Duodenal mucosa (tissue), 2 donors: ENCODE measurements around the gene TMEM184C.

Source experiments
- H3K27ac ChIP-seq: one replicate; pipeline ENCODE4 v1.7.0; 2013; ENCODE audit warnings: low read depth, low read length
- H3K27me3 ChIP-seq, 2 donors: one replicate each; pipeline ENCODE4 v1.7.0; 2013; ENCODE audit warnings: low read length in 2 of 2, control low read depth in 1 of 2; ENCODE audit not compliant: insufficient read depth in 2 of 2, control insufficient read depth in 1 of 2
- H3K36me3 ChIP-seq, 2 donors: one replicate each; pipeline ENCODE4 v1.7.0; 2013; ENCODE audit warnings: low read length in 2 of 2, control low read depth in 1 of 2; ENCODE audit not compliant: insufficient read depth in 2 of 2, control insufficient read depth in 1 of 2
- H3K4me1 ChIP-seq, 2 donors: one replicate each; pipeline ENCODE4 v1.7.0; 2013; ENCODE audit warnings: low read length in 2 of 2, control low read depth in 1 of 2; ENCODE audit not compliant: insufficient read depth in 2 of 2, control insufficient read depth in 1 of 2
- H3K4me3 ChIP-seq, 2 donors: one replicate each; pipeline ENCODE4 v1.7.0; 2013; ENCODE audit warnings: low read length in 2 of 2, low read depth in 1 of 2
- H3K9ac ChIP-seq, 2 donors: one replicate each; pipeline ENCODE4 v1.7.0; 2013; ENCODE audit warnings: low read length in 2 of 2, low read depth in 1 of 2
- H3K9me3 ChIP-seq, 2 donors: one replicate each; pipeline ENCODE4 v1.7.0; 2013; ENCODE audit warnings: low read length in 2 of 2, control low read depth in 1 of 2; ENCODE audit not compliant: control insufficient read depth in 1 of 2

TMEM184C gene

GRCh38 chr4:147617173-147617840 lies at the start of gene TMEM184C:
TSS of gene TMEM184C (plus strand) at chr4:147617397. CDS start at chr4:147617957, 560 bp downstream.
- Histone ChIP-seq H3K27me3 (peaks cover 0 to 4% of the 10 kb centered on the region in 2 donors), H3K4me3 (peak within 1 kb of the TSS; percentile 85 to 90), H3K36me3 (no peaks in the 10 kb centered on the region), H3K9ac (peak within 1 kb of the TSS; percentile 76 to 86), H3K9me3 (no peaks in the 10 kb centered on the region), H3K27ac (peak within 1 kb of the TSS; percentile 45), H3K4me1 (peaks cover 13 to 17% of the 10 kb centered on the region in 2 donors)

- Histone ChIP-seq H3K4me1 (no peaks in the 10 kb centered on the region), H3K36me3 (no peaks in the 10 kb centered on the region), H3K27ac (no peak overlapping the region), H3K9me3 (no peaks in the 10 kb centered on the region), H3K4me3 (no peak overlapping the region), H3K9ac (no peak overlapping the region), H3K27me3 (no peaks in the 10 kb centered on the region)
These were observed 46.6 kb upstream of the TMEM184C start for GRCh38 chr4:147570616-147571015.

- Histone ChIP-seq H3K36me3 (no peaks in the 10 kb centered on the region), H3K4me1 (no peaks in the 10 kb centered on the region), H3K27ac (no peak overlapping the region), H3K9me3 (no peaks in the 10 kb centered on the region), H3K27me3 (no peaks in the 10 kb centered on the region), H3K4me3 (no peak overlapping the region), H3K9ac (no peak overlapping the region)
These were observed 46.0 kb upstream of the TMEM184C start for GRCh38 chr4:147571036-147571770.

- no peaks in the 10 kb centered on the region for H3K27me3 ChIP-seq
- no peaks in the 10 kb centered on the region for H3K36me3 ChIP-seq
- H3K27ac ChIP-seq = no peak overlapping the region
- no peak overlapping the region for H3K9ac ChIP-seq
- no peaks in the 10 kb centered on the region for H3K9me3 ChIP-seq
- H3K4me3 ChIP-seq = no peak overlapping the region
- no peaks in the 10 kb centered on the region for H3K4me1 ChIP-seq
These were observed 41.1 kb upstream of the TMEM184C start for GRCh38 chr4:147576084-147576483.

GRCh38 chr4:147578051-147578476 lies 39.1 kb upstream of the TMEM184C start:
- no peak overlapping the region for H3K27ac ChIP-seq
- no peaks in the 10 kb centered on the region for H3K4me1 ChIP-seq
- H3K9ac ChIP-seq = no peak overlapping the region
- no peaks in the 10 kb centered on the region for H3K9me3 ChIP-seq
- H3K27me3 ChIP-seq = no peaks in the 10 kb centered on the region
- no peak overlapping the region for H3K4me3 ChIP-seq
- H3K36me3 ChIP-seq = no peaks in the 10 kb centered on the region

- Histone ChIP-seq H3K9ac (no peak overlapping the region), H3K4me3 (no peak overlapping the region), H3K27ac (no peak overlapping the region), H3K27me3 (no peaks in the 10 kb centered on the region), H3K4me1 (no peaks in the 10 kb centered on the region), H3K36me3 (no peaks in the 10 kb centered on the region), H3K9me3 (no peaks in the 10 kb centered on the region)
These were observed 38.6 kb upstream of the TMEM184C start for GRCh38 chr4:147578593-147578992.

GRCh38 chr4:147580396-147580795 lies 36.8 kb upstream of the TMEM184C start:
- no peaks in the 10 kb centered on the region for H3K36me3 ChIP-seq
- no peak overlapping the region for H3K4me3 ChIP-seq
- peaks cover 0 to 3% of the 10 kb centered on the region in 2 donors for H3K9me3 ChIP-seq
- H3K9ac ChIP-seq = no peak overlapping the region
- H3K4me1 ChIP-seq = no peaks in the 10 kb centered on the region
- H3K27ac ChIP-seq = no peak overlapping the region
- H3K27me3 ChIP-seq = no peaks in the 10 kb centered on the region

GRCh38 chr4:147581606-147582350 lies 35.4 kb upstream of the TMEM184C start:
- H3K9me3 ChIP-seq = peaks cover 0 to 3% of the 10 kb centered on the region in 2 donors
- no peak overlapping the region for H3K9ac ChIP-seq
- no peaks in the 10 kb centered on the region for H3K27me3 ChIP-seq
- H3K27ac ChIP-seq = no peak overlapping the region
- no peak overlapping the region for H3K4me3 ChIP-seq
- no peaks in the 10 kb centered on the region for H3K4me1 ChIP-seq
- no peaks in the 10 kb centered on the region for H3K36me3 ChIP-seq

GRCh38 chr4:147582386-147583060 lies 34.7 kb upstream of the TMEM184C start:
- Histone ChIP-seq H3K27ac (no peak overlapping the region), H3K27me3 (no peaks in the 10 kb centered on the region), H3K36me3 (no peaks in the 10 kb centered on the region), H3K4me3 (no peak overlapping the region), H3K4me1 (no peaks in the 10 kb centered on the region), H3K9ac (no peak overlapping the region), H3K9me3 (peaks cover 0 to 3% of the 10 kb centered on the region in 2 donors)
